NT2/D1 (cell line): ENCODE measurements around the gene MYL11.

ENCODE experiments used
- DNase-seq: peaks from one replicate; pipeline ENCODE4 v3.0.0-alpha.2; 2011; ENCODE audit warnings: low read depth, low spot score
- H3K27me3 ChIP-seq: 2 replicates; pipeline ENCODE4 v1.6.0; 2011; ENCODE audit warnings: mild to moderate bottlenecking; ENCODE audit not compliant: insufficient read length, insufficient read depth
- H3K36me3 ChIP-seq: 2 replicates; pipeline ENCODE4 v1.6.1; 2011; ENCODE audit warnings: mild to moderate bottlenecking, low read length, mixed read lengths; ENCODE audit not compliant: insufficient read depth, insufficient read length
- H3K4me1 ChIP-seq: 2 replicates; pipeline ENCODE4 v1.5.1; 2011; ENCODE audit not compliant: insufficient read depth, insufficient read length
- H3K4me3 ChIP-seq: 2 replicates; pipeline ENCODE4 v1.5.1; 2011; ENCODE audit warnings: low read depth; ENCODE audit not compliant: insufficient read length
- H3K9ac ChIP-seq: 2 replicates; pipeline ENCODE4 v1.6.0; 2011; ENCODE audit warnings: low read depth; ENCODE audit not compliant: insufficient read length
- H3K9me3 ChIP-seq: 2 replicates; pipeline ENCODE4 v1.5.1; 2011; ENCODE audit warnings: mild to moderate bottlenecking, low read length; ENCODE audit not compliant: insufficient read depth
- SUZ12 ChIP-seq: IDR thresholded peaks from 2 replicates; pipeline ENCODE4 v1.6.1; 2011; ENCODE audit not compliant: insufficient read length, insufficient read depth; ENCODE audit errors: extremely low read depth
- YY1 ChIP-seq: IDR thresholded peaks from 2 replicates; pipeline ENCODE4 v1.6.1; 2011; ENCODE audit not compliant: insufficient read length, insufficient read depth
- ZNF274 ChIP-seq: IDR thresholded peaks from 2 replicates; pipeline ENCODE4 v1.6.1; 2011; ENCODE audit warnings: mild to moderate bottlenecking, low read depth, low read length

Gene MYL11

GRCh38 chr16:30361180-30361579, 13.4 kb upstream of the MYL11 start:
- TF ChIP-seq SUZ12 = no peak
- TF ChIP-seq ZNF274 = no peak
- no peak for TF ChIP-seq YY1
- Histone ChIP-seq H3K36me3 (peaks cover 70% of the 10 kb centered on the region), H3K4me1 (peaks cover 13% of the 10 kb centered on the region), H3K27me3 (no peaks in the 10 kb centered on the region), H3K9me3 (no peaks in the 10 kb centered on the region), H3K4me3 (no peak overlapping the region), H3K9ac (no peak overlapping the region)
- no peak for DNase-seq

GRCh38 chr16:30365200-30365599, 9.4 kb upstream of the MYL11 start:
- no peak for DNase-seq
- no peaks in the 10 kb centered on the region for H3K9me3 ChIP-seq
- peaks cover 18% of the 10 kb centered on the region for H3K4me1 ChIP-seq
- peaks cover 44% of the 10 kb centered on the region for H3K36me3 ChIP-seq
- TF ChIP-seq SUZ12 (no peak), ZNF274 (no peak), YY1 (no peak)
- H3K9ac ChIP-seq = no peak overlapping the region
- H3K27me3 ChIP-seq = no peaks in the 10 kb centered on the region
- no peak overlapping the region for H3K4me3 ChIP-seq

- Histone ChIP-seq H3K4me3 (no peak overlapping the region), H3K27me3 (no peaks in the 10 kb centered on the region), H3K36me3 (peaks cover 42% of the 10 kb centered on the region), H3K9ac (no peak overlapping the region), H3K4me1 (peaks cover 20% of the 10 kb centered on the region), H3K9me3 (no peaks in the 10 kb centered on the region)
- TF ChIP-seq YY1 = no peak
- no peak for TF ChIP-seq ZNF274
- no peak for TF ChIP-seq SUZ12
- DNase-seq = no peak
Observed at GRCh38 chr16:30366511-30366910, 8.1 kb upstream of the MYL11 start.

- Histone ChIP-seq H3K9me3 (no peaks in the 10 kb centered on the region), H3K9ac (no peak overlapping the region), H3K4me3 (no peak overlapping the region), H3K27me3 (no peaks in the 10 kb centered on the region), H3K36me3 (peaks cover 37% of the 10 kb centered on the region), H3K4me1 (peaks cover 21% of the 10 kb centered on the region)
- TF ChIP-seq ZNF274 = no peak
- no peak for TF ChIP-seq YY1
- TF ChIP-seq SUZ12 = no peak
- no peak for DNase-seq
Observed at GRCh38 chr16:30367349-30368009, 7.1 kb upstream of the MYL11 start.

- H3K36me3 ChIP-seq = peaks cover 33% of the 10 kb centered on the region
- TF ChIP-seq SUZ12 = no peak
- no peak for TF ChIP-seq ZNF274
- TF ChIP-seq YY1 = no peak
Observed at GRCh38 chr16:30368122-30368791, 6.3 kb upstream of the MYL11 start.

GRCh38 chr16:30368792-30369090, 5.9 kb upstream of the MYL11 start:
- peak overlapping the region; percentile 91 for H3K9ac ChIP-seq
- H3K36me3 ChIP-seq = peaks cover 31% of the 10 kb centered on the region
- no peak for DNase-seq
- H3K4me3 ChIP-seq = peak overlapping the region; percentile 68
- peaks cover 21% of the 10 kb centered on the region for H3K4me1 ChIP-seq
- no peaks in the 10 kb centered on the region for H3K9me3 ChIP-seq
- TF ChIP-seq ZNF274 = no peak
- no peak for TF ChIP-seq YY1
- TF ChIP-seq SUZ12 = no peak
- H3K27me3 ChIP-seq = no peaks in the 10 kb centered on the region

More at GRCh38 chr16:30368122-30368791, 6.3 kb upstream of the MYL11 start:
- peak overlapping the region; percentile 91 for H3K9ac ChIP-seq
- peaks cover 21% of the 10 kb centered on the region for H3K4me1 ChIP-seq
- H3K9me3 ChIP-seq = no peaks in the 10 kb centered on the region
- no peaks in the 10 kb centered on the region for H3K27me3 ChIP-seq
- peak overlapping the region; percentile 68 for H3K4me3 ChIP-seq
- DNase-seq = no peak

- DNase-seq = no peak
- H3K9ac ChIP-seq = peak overlapping the region; percentile 91
- H3K4me1 ChIP-seq = peaks cover 21% of the 10 kb centered on the region
- H3K36me3 ChIP-seq = peaks cover 30% of the 10 kb centered on the region
- TF ChIP-seq ZNF274 (no peak), YY1 (no peak), SUZ12 (no peak)
- no peaks in the 10 kb centered on the region for H3K27me3 ChIP-seq
- H3K9me3 ChIP-seq = no peaks in the 10 kb centered on the region
- H3K4me3 ChIP-seq = peak overlapping the region; percentile 68
Observed at GRCh38 chr16:30369091-30369937, 5.3 kb upstream of the MYL11 start.
